Thyroid gland (tissue), 4 donors: ENCODE results near the gene TSC22D4.

Source experiments
- CTCF ChIP-seq, 6 experiments: fragments of 200-600 bp in 3 of 6; fragments of 450-650 bp in 3 of 6; sonication (generic) in 3 of 6; IDR thresholded peaks; one replicate each; pipeline ENCODE4 v1.5.1; 2016 to 2019; ENCODE audit warnings: antibody characterized with exemption in 6 of 6, mild to moderate bottlenecking in 2 of 6, inconsistent platforms in 1 of 6, moderate library complexity in 1 of 6
- POLR2A ChIP-seq, 2 donors: fragments of 450-650 bp; IDR thresholded peaks; one replicate each; pipeline ENCODE4 v1.6.1; 2017; ENCODE audit warnings: antibody characterized with exemption in 2 of 2, mild to moderate bottlenecking in 2 of 2, moderate library complexity in 1 of 2

GRCh38 chr7:100433276-100433591 is 45.8 kb downstream of the TSC22D4 start:
- TF ChIP-seq CTCF (IDR thresholded peaks at IDR 0.05) (no peak), POLR2A (IDR thresholded peaks at IDR 0.05) (no peak)
